ENCODE measurements around the gene SLC25A20. TPM values are rescaled to one million over a fixed set of nuclear protein-coding genes. Genes with fewer than 3 reads are reported as not detected.

SLC25A20 gene
- total and polyA plus RNA-seq, 5 donors from 2014 or later: 8.0 to 32.6 (median 22.2) TPM

DNA sequence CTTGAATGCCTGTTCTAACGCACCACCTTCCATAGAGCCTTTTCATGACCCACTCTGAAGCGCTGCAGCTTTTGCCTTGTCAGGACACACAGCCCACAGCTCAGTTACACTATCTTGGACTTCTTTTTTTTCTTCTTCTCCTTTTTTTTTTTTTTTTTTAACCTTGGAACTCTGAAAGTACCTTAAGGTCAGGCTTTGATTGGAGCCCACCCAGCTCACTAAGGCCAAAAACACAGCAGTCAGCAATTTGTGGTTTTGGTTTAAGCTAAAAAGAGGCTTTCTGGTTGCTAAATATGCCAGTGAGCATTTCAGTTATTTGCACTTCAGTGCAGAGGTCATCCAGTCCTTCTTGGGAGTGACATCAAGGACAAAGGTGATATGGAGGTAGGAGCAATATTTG lies 1.7 kb downstream of the SLC25A20 start:
- ATAC-seq (ENCODE audit: low read depth in 2 of 2): no peak
- peak overlapping the region; percentile 69 to 96 (median 72) for H3K4me3 Mint-ChIP-seq

DNA sequence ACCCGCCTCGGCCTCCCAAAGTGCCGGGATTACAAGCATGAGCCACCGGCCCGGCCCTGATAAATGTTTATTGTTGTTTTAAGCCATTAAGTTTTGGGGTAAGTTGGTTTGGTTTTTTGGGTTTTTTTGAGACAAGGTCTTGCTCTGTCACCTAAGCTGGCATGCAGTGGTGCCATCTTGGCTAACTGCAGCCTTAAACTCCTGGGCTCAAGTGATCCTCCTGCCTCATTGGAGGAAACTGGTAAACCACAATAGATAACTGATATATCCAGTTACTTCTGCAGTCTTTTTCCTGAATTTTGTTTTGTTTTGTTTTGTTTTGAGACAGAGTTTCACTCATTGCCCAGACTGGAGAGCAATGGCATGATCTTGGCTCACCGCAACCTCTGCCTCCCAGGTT lies 4.2 kb downstream of the SLC25A20 start:
- H3K27me3 Mint-ChIP-seq: peaks cover 7% of the 10 kb centered on the region

More for the DNA sequence above, 1.7 kb downstream of the SLC25A20 start:
- no peak for DNase-seq
- H3K4me1 Mint-ChIP-seq: peaks cover 18 to 44% (median 35%) of the 10 kb centered on the region in 4 donors
- no peaks in the 10 kb centered on the region for H3K9me3 Mint-ChIP-seq
- peak overlapping the region; percentile 77 for H3K27ac ChIP-seq (ENCODE audit: insufficient read depth, low read length, poor library complexity, severe bottlenecking)
- no peaks in the 10 kb centered on the region for H3K9me3 ChIP-seq (ENCODE audit: control insufficient read depth in 2 of 2, low read length in 2 of 2)
- H3K4me3 ChIP-seq (ENCODE audit: low read depth, low read length): peak overlapping the region; percentile 13
- H3K27ac Mint-ChIP-seq: peak overlapping the region in 2 of 3 donors; percentile 87 to 98
- no peaks in the 10 kb centered on the region for H3K27me3 ChIP-seq (ENCODE audit: control insufficient read depth, insufficient read depth, low read length)
- H3K36me3 Mint-ChIP-seq: peaks cover 3% of the 10 kb centered on the region
- H3K36me3 ChIP-seq (ENCODE audit: control insufficient read depth, insufficient read depth, low read length): peaks cover 6% of the 10 kb centered on the region
- H3K4me1 ChIP-seq (ENCODE audit: control insufficient read depth, insufficient read depth, low read length, poor library complexity, severe bottlenecking): peaks cover 29% of the 10 kb centered on the region
- peaks cover 7% of the 10 kb centered on the region for H3K27me3 Mint-ChIP-seq

GRCh38 chr3:48891606-48892005 lies 7.1 kb downstream of the SLC25A20 start:
- Mint-ChIP-seq H3K36me3 (peaks cover 9% of the 10 kb centered on the region), H3K4me3 (no peak overlapping the region), H3K27ac (no peak overlapping the region), H3K27me3 (no peaks in the 10 kb centered on the region), H3K9me3 (no peaks in the 10 kb centered on the region), H3K4me1 (peaks cover under 1 to 18% (median 9%) of the 10 kb centered on the region in 4 donors)
- ATAC-seq (ENCODE audit: low read depth in 2 of 2) (no peak), DNase-seq (no peak)
- H3K4me3 ChIP-seq (ENCODE audit: low read depth, low read length): no peak overlapping the region
- no peaks in the 10 kb centered on the region for H3K9me3 ChIP-seq (ENCODE audit: control insufficient read depth in 2 of 2, low read length in 2 of 2)
- no peaks in the 10 kb centered on the region for H3K27me3 ChIP-seq (ENCODE audit: control insufficient read depth, insufficient read depth, low read length)
- H3K36me3 ChIP-seq (ENCODE audit: control insufficient read depth, insufficient read depth, low read length): peaks cover 13% of the 10 kb centered on the region
- no peak overlapping the region for H3K27ac ChIP-seq (ENCODE audit: insufficient read depth, low read length, poor library complexity, severe bottlenecking)
- H3K4me1 ChIP-seq (ENCODE audit: control insufficient read depth, insufficient read depth, low read length, poor library complexity, severe bottlenecking): no peaks in the 10 kb centered on the region

More for the DNA sequence above, 4.2 kb downstream of the SLC25A20 start:
- Mint-ChIP-seq H3K4me3 (no peak overlapping the region), H3K27ac (no peak overlapping the region), H3K36me3 (peaks cover 9% of the 10 kb centered on the region), H3K4me1 (peaks cover 18 to 38% (median 31%) of the 10 kb centered on the region in 4 donors), H3K9me3 (no peaks in the 10 kb centered on the region)
- Histone ChIP-seq H3K36me3 (ENCODE audit: control insufficient read depth, insufficient read depth, low read length) (peaks cover 10% of the 10 kb centered on the region), H3K9me3 (ENCODE audit: control insufficient read depth in 2 of 2, low read length in 2 of 2) (no peaks in the 10 kb centered on the region), H3K27ac (ENCODE audit: insufficient read depth, low read length, poor library complexity, severe bottlenecking) (no peak overlapping the region), H3K4me3 (ENCODE audit: low read depth, low read length) (no peak overlapping the region), H3K4me1 (ENCODE audit: control insufficient read depth, insufficient read depth, low read length, poor library complexity, severe bottlenecking) (peaks cover 27% of the 10 kb centered on the region), H3K27me3 (ENCODE audit: control insufficient read depth, insufficient read depth, low read length) (no peaks in the 10 kb centered on the region)
- ATAC-seq (ENCODE audit: low read depth in 2 of 2) (no peak), DNase-seq (no peak)

DNA sequence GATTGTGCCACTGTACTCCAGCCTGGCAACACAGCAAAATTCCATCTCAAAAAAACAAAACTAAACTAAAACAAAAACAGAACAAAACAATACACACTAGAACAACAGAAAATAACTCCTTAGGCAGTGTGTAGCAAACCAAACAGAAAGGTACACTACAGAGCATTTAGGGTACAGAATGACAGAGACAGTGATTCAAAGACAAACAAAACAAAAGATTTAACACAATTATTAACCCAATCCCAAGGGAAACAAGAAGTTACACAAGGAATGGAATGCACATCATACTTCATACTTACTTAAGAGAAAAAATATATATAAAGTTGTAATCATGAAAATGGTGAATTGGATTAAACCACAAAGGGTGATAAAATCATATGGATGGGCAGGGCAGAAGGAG lies 12.9 kb downstream of the SLC25A20 start:
- Histone ChIP-seq H3K27ac (ENCODE audit: insufficient read depth, low read length, poor library complexity, severe bottlenecking) (no peak overlapping the region), H3K36me3 (ENCODE audit: control insufficient read depth, insufficient read depth, low read length) (peaks cover 27% of the 10 kb centered on the region), H3K4me1 (ENCODE audit: control insufficient read depth, insufficient read depth, low read length, poor library complexity, severe bottlenecking) (no peaks in the 10 kb centered on the region), H3K9me3 (ENCODE audit: control insufficient read depth in 2 of 2, low read length in 2 of 2) (no peaks in the 10 kb centered on the region), H3K27me3 (ENCODE audit: control insufficient read depth, insufficient read depth, low read length) (no peaks in the 10 kb centered on the region), H3K4me3 (ENCODE audit: low read depth, low read length) (no peak overlapping the region)
- no peaks in the 10 kb centered on the region for H3K9me3 Mint-ChIP-seq
- H3K27me3 Mint-ChIP-seq: no peaks in the 10 kb centered on the region
- H3K36me3 Mint-ChIP-seq: peaks cover 33% of the 10 kb centered on the region
- no peak for DNase-seq
- no peak overlapping the region for H3K4me3 Mint-ChIP-seq
- no peak overlapping the region for H3K27ac Mint-ChIP-seq
- H3K4me1 Mint-ChIP-seq: peaks cover 0 to 18% (median 8%) of the 10 kb centered on the region in 4 donors
- ATAC-seq (ENCODE audit: low read depth in 2 of 2): no peak

- H3K4me1 Mint-ChIP-seq: peaks cover 0 to 8% (median 5%) of the 10 kb centered on the region in 4 donors
- DNase-seq: no peak
- H3K27ac Mint-ChIP-seq: no peak overlapping the region
- Histone ChIP-seq H3K9me3 (ENCODE audit: control insufficient read depth in 2 of 2, low read length in 2 of 2) (no peaks in the 10 kb centered on the region), H3K27me3 (ENCODE audit: control insufficient read depth, insufficient read depth, low read length) (no peaks in the 10 kb centered on the region), H3K4me3 (ENCODE audit: low read depth, low read length) (no peak overlapping the region), H3K36me3 (ENCODE audit: control insufficient read depth, insufficient read depth, low read length) (peaks cover 31% of the 10 kb centered on the region), H3K27ac (ENCODE audit: insufficient read depth, low read length, poor library complexity, severe bottlenecking) (no peak overlapping the region), H3K4me1 (ENCODE audit: control insufficient read depth, insufficient read depth, low read length, poor library complexity, severe bottlenecking) (no peaks in the 10 kb centered on the region)
- H3K36me3 Mint-ChIP-seq: peaks cover 34% of the 10 kb centered on the region
- H3K4me3 Mint-ChIP-seq: no peak overlapping the region
- no peaks in the 10 kb centered on the region for H3K9me3 Mint-ChIP-seq
- H3K27me3 Mint-ChIP-seq: no peaks in the 10 kb centered on the region
- no peak for ATAC-seq (ENCODE audit: low read depth in 2 of 2)
These were observed 17.0 kb downstream of the SLC25A20 start for GRCh38 chr3:48881652-48882114.

- H3K9me3 Mint-ChIP-seq: no peaks in the 10 kb centered on the region
- H3K36me3 ChIP-seq (ENCODE audit: control insufficient read depth, insufficient read depth, low read length): peaks cover 31% of the 10 kb centered on the region
- H3K4me1 ChIP-seq (ENCODE audit: control insufficient read depth, insufficient read depth, low read length, poor library complexity, severe bottlenecking): no peaks in the 10 kb centered on the region
- no peak for DNase-seq
- H3K4me3 Mint-ChIP-seq: no peak overlapping the region
- ATAC-seq (ENCODE audit: low read depth in 2 of 2): no peak
- peaks cover 34% of the 10 kb centered on the region for H3K36me3 Mint-ChIP-seq
- peaks cover 0 to 8% (median 5%) of the 10 kb centered on the region in 4 donors for H3K4me1 Mint-ChIP-seq
- no peaks in the 10 kb centered on the region for H3K27me3 ChIP-seq (ENCODE audit: control insufficient read depth, insufficient read depth, low read length)
- H3K27ac Mint-ChIP-seq: peak overlapping the region in 1 of 3 donors; percentile 36
- no peaks in the 10 kb centered on the region for H3K27me3 Mint-ChIP-seq
- H3K27ac ChIP-seq (ENCODE audit: insufficient read depth, low read length, poor library complexity, severe bottlenecking): no peak overlapping the region
- H3K9me3 ChIP-seq (ENCODE audit: control insufficient read depth in 2 of 2, low read length in 2 of 2): no peaks in the 10 kb centered on the region
- H3K4me3 ChIP-seq (ENCODE audit: low read depth, low read length): no peak overlapping the region
These were observed 17.7 kb downstream of the SLC25A20 start for GRCh38 chr3:48881006-48881405.

GRCh38 chr3:48879994-48880377 lies 18.7 kb downstream of the SLC25A20 start:
- Histone ChIP-seq H3K9me3 (ENCODE audit: control insufficient read depth in 2 of 2, low read length in 2 of 2) (no peaks in the 10 kb centered on the region), H3K36me3 (ENCODE audit: control insufficient read depth, insufficient read depth, low read length) (peaks cover 31% of the 10 kb centered on the region), H3K4me3 (ENCODE audit: low read depth, low read length) (no peak overlapping the region), H3K27ac (ENCODE audit: insufficient read depth, low read length, poor library complexity, severe bottlenecking) (no peak overlapping the region), H3K27me3 (ENCODE audit: control insufficient read depth, insufficient read depth, low read length) (no peaks in the 10 kb centered on the region), H3K4me1 (ENCODE audit: control insufficient read depth, insufficient read depth, low read length, poor library complexity, severe bottlenecking) (no peaks in the 10 kb centered on the region)
- Mint-ChIP-seq H3K36me3 (peaks cover 25% of the 10 kb centered on the region), H3K4me1 (peaks cover 0 to 4% (median 0%) of the 10 kb centered on the region in 4 donors), H3K27ac (peak overlapping the region in 1 of 3 donors; percentile 17), H3K4me3 (no peak overlapping the region), H3K9me3 (no peaks in the 10 kb centered on the region), H3K27me3 (no peaks in the 10 kb centered on the region)
- ATAC-seq (ENCODE audit: low read depth in 2 of 2): no peak
- DNase-seq: no peak

GRCh38 chr3:48879307-48879993 lies 19.2 kb downstream of the SLC25A20 start:
- ATAC-seq (ENCODE audit: low read depth in 2 of 2): no peak
- no peak overlapping the region for H3K27ac ChIP-seq (ENCODE audit: insufficient read depth, low read length, poor library complexity, severe bottlenecking)
- no peaks in the 10 kb centered on the region for H3K27me3 ChIP-seq (ENCODE audit: control insufficient read depth, insufficient read depth, low read length)
- peaks cover 27% of the 10 kb centered on the region for H3K36me3 ChIP-seq (ENCODE audit: control insufficient read depth, insufficient read depth, low read length)
- no peaks in the 10 kb centered on the region for H3K4me1 ChIP-seq (ENCODE audit: control insufficient read depth, insufficient read depth, low read length, poor library complexity, severe bottlenecking)
- H3K27me3 Mint-ChIP-seq: no peaks in the 10 kb centered on the region
- H3K27ac Mint-ChIP-seq: peak overlapping the region in 2 of 3 donors; percentile 17 to 79
- H3K4me3 Mint-ChIP-seq: no peak overlapping the region
- no peak overlapping the region for H3K4me3 ChIP-seq (ENCODE audit: low read depth, low read length)
- no peaks in the 10 kb centered on the region for H3K9me3 Mint-ChIP-seq
- no peak for DNase-seq
- H3K36me3 Mint-ChIP-seq: peaks cover 20% of the 10 kb centered on the region
- H3K9me3 ChIP-seq (ENCODE audit: control insufficient read depth in 2 of 2, low read length in 2 of 2): no peaks in the 10 kb centered on the region
- peaks cover 0 to 2% (median 0%) of the 10 kb centered on the region in 4 donors for H3K4me1 Mint-ChIP-seq
